SKM-1 treated with dmso at 0.1 percent for 144 hours (cell line): ENCODE measurements around the gene BBS9.
A peak's percentile ranks its signal among the peaks of the same experiment; 100 is the strongest.

Source experiments
- DNase-seq: peaks from one replicate; lab custom pipeline; 2025; ENCODE audit not compliant: unreplicated experiment; lab: John Stamatoyannopoulos, UW

The BBS9 gene

DNA sequence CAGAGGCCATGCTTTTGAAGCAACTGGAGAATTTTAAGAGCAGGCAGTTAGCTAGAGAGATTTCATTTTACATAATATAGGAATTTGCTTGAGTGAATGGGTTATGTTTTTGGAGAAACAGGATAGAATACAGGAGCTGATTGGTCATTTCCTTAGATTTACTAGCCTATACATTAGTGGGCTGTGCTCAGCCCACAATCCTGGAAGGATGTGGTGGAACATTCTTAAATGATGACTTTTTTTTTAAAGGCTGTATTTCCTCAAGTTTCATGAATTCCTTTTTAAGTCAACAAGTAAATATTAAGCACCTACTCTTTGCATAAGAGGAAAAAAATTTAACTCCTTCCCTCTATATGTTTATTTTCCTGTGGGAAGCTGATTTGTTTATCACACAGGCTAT, 461.6 kb downstream of the BBS9 start:
- DNase-seq = no peak

DNA sequence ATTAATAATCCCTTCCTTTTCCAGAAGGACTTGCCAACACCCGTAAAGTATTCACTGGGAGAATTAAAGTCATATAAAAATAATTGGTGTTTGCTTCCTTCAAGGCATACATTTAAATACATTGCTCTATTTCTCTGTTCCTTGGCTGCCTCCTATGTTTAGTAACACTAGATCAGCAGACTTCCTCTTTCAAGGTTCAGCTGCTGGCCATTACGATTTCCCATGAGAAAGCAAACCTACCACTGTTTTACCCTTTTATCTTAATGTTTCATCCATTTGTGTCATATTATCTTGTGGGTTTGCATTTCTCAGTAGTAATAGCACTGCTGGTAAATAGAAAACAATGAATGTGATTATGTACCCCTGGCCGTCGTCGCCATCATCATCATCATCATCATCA, 462.1 kb downstream of the BBS9 start:
- DNase-seq = peak; percentile 33

DNA sequence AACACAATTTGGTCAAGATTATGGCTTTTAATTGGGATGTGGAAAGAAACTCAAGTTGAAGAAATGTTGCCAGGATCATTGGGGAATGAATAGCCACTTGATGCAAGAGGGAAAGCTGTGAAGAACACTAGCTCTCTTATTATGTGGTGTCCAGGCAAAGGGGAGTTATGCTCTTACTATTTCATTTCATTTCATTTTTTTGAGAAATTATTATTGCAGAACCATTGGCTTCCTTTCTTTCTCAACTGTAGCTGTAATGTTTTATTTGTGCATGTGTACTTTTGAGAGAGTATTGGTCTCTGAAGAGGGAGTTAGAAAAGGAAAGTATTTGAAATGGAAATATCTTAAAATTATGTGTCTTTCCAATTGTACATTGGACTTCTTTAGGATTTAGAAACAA, 463.4 kb downstream of the BBS9 start:
- no peak for DNase-seq

DNA sequence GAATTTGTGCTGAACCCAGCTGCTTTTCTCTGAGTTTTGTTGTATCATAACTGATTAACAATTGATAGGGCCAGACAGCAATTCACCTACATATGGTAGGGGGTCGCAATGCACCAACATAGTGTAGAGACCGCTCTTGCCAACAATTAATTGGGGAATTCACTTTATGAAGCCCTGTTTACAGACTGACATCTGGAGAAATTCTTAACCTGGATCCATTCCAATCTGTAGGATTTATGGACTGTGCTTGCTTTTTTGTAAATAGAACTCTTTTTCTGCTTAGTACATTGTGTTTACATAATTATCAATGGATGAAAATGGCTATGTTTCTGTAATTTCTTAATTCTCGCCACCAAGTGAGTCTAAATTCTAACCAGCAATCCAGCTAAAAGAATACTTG, 464.2 kb downstream of the BBS9 start:
- DNase-seq = no peak

DNA sequence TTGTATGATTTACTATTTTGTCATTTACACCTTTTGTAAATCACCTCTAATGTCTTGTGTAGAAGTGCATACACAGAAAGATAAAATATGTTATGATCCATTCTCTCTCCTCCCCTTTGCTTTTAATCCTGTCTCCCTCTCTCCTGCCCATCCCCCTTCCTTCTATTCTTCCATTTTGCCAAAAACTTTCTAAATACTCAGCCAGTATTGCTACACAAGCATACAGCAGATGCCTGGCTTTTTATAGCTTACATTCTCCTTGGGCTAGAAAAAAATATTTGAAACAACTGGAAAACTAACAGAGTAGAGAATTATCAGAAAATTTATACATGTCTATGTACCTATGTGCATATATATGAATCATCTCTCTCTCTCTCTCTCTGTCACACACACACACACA, 467.3 kb downstream of the BBS9 start:
- DNase-seq = no peak

DNA sequence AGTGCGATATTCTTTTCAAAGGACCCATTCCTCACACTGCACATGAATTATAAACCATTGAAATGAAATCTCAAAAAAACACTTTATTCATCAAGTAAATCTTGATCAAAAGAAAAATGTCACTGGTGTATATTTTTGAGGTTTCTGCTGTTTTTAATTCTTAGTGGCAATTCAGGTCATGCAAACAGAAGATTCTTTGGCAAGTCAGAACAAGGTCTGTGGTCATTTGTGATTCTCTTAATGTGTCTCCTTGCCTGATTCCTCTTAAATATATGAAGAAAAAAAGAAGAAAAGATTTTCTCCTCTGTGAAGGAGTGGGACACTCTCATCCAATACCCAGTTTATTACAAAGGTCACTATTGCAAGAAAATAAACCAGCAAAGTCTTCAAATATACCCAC, 467.8 kb downstream of the BBS9 start:
- DNase-seq = no peak

DNA sequence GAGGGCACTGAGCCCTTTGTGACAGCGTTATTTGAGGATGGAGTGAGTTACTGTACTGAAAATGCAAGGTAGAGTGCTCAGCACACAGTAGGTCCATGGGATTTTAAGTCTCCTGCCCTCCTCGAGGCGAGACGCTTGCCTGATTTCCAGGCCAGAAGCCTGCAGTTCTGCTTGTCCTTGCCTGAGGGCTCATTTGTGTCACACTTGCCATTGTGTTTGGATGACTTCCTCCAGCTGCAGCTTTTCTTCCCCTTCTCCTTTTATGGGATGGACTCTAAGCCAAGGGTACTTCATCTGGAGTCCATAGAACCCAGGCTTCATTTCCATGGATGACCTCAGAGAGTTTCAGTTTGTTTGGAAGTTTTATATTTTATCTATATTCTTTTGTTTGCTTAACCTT, 471.7 kb downstream of the BBS9 start:
- no peak for DNase-seq

DNA sequence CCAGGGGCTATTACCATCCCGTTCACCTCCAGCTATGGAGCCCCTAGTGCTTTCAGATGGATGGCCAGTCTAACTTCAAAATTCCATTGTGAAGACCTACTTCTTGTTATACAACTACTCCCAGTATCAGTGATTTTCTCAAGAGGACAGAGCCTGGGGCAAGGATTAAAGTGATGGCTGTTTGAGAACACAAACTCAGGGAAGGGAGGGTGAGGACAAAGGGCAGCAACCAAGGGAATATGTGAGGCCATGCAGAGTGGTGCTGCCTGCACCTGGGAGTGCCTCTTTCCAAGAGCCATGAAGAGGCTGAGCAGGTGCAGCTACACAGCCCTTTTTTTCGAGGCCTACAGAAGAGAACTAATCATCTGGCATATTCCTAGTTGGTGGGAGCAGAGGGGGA, 472.5 kb downstream of the BBS9 start:
- DNase-seq = no peak

DNA sequence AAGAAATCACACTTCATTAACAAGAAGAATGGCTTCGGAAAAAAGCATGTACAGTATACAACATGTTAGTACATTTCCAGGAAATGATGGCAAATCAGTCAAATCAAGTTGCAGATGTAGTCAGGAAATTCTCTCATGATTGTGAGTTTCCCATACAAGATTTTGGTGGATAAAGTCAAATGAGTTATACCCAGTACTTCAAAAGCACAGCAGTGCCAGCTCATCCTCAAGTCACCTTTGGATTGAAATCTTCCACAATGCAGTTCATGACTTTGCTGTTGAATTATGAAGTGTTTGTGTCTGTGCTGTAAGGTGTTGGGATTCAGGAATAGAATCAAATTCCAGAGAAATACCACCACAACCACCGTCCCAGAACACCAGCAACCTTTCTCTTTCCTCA, 474.7 kb downstream of the BBS9 start:
- DNase-seq = no peak

DNA sequence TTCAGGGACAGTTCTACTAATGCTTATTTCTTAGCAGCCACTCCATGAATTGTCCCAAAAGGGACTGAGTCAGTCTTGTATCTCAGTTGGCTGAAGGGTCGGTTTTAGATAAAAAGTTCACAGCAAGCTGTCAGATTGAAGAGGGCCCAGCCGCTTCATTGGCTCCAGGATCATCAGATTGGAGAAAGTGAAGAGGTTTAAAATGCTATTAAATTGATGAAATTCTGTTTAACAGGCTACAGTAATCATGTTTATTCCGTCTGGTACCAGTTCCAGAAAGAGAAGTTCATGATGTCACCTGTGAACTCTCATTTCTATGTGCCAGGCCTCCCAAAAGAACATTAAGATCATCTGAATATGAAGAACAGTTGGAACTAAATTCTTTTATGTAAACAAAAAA, 481.6 kb downstream of the BBS9 start:
- DNase-seq = no peak

DNA sequence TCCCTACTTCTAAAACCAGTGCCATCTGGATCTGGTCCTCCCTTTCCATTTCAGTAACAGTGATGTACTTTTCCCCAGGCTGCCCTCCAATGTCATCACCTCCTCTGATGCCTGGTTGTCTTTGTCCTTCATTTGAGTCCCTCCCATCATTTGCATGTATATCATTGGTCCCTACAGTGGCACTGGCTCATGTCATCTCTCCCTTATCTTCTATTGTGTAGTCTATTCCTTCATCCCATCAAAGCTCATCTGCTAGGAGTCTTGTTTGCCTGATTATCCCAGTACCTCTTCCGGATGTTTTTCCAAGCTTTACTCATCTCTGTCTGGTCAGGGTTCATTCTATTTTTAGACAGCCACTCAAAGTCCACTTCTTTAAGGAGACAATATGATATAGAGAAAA, 483.1 kb downstream of the BBS9 start:
- DNase-seq = no peak

DNA sequence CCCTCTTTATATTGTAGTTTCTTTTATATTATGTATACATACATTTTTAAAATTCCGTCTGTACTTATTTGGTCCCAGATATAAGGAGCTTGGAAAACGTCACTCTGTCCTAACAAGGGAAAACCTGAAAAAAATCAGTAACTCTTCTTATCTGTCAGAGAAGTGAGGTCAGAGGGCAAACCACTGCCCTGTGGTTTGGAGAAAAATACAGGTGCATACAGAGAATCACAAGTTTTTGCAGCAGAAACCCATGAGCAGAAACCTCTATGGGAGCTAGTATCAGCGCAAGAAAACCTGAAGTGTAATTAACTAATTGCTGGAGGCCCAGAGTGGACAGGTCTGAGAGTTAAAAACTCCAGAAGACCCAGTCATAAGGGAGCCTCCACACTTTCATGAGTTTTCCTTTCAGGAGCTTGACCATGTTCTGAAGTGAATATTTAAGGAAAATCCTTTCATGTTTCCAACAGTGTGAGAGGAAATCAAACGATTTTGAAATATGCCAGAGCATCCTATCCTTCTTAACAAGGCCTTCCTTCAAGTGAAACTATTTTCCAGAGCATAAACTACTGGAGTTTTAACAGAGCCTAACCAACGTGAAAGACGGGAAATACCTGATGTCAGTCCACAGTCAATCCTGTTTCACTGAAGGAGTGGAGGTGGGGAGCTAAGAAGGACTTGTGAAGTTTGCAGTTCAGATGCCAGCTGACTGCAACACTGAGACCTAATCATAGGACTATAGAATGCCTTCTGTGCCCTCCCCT, 485.2 kb downstream of the BBS9 start:
- DNase-seq = no peak

DNA sequence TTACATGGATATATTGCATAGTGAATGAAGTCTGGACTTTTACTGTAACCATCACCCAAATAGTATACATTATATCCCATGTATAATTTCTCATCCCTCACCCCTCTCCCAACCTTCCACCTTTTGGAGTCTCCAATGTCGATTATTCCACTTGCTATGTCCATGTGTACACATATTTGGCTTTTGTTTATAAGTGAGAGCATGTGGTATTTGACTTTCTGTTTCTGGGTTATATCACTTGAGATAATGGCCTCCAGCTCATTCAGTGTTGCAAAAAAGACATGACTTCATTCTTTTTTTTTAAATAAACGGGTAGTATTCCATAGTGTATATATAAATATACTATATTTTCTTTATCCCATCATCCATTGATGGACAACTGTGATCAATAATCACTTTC, 487.4 kb downstream of the BBS9 start:
- no peak for DNase-seq

DNA sequence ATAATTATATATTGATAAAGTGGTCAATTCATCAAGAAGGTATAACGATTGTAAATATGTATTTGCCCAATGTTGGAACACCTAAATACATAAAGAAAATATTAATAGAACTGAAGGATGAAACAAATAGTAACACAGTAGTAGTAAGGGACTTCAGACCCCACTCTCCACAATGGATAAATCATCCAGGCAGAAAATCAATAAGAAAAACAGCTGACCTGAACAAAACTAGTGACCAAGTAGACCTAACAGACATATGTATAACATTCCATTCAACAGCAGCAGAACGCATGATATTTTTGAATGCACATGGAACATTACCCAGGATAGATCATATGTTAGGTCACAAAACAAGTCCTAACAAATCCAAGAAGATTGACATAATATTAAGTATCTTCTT, 489.9 kb downstream of the BBS9 start:
- DNase-seq = no peak

DNA sequence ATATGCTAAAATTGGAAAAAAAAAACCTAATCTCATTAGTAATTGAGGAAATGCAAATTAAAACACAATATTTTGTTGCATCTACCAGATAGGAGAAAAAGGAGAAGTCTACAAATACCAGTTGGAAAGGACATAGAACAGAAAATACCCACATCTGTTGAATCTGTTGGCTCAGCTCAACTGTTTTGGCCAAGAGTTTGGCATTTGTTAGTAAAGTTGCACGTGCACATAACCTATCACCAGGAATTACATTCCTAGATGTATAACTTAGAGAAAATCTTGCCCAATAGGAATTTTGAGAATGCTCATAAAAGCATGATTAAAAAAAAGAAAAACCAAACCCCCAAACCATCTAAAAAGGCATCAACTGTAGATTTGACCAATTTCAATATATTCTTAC, 493.9 kb downstream of the BBS9 start:
- DNase-seq = no peak

DNA sequence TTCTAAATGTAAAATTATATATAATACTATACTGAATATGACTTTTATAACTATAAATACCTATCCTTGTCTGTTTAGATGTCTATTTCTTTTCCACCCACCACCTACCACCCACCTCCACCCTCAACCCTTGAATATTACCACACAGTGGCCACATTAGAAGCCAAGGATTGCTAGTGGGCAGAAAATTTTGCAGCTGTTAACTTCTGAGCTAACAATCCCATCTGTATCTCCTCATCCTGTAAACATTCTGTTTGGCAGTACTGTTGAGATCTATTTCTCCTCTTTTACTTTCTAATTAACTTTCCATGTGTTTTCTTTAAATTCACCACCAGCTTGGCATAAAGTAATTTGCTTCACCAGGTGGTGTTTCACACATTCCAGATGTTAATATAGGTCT, 494.9 kb downstream of the BBS9 start:
- no peak for DNase-seq

DNA sequence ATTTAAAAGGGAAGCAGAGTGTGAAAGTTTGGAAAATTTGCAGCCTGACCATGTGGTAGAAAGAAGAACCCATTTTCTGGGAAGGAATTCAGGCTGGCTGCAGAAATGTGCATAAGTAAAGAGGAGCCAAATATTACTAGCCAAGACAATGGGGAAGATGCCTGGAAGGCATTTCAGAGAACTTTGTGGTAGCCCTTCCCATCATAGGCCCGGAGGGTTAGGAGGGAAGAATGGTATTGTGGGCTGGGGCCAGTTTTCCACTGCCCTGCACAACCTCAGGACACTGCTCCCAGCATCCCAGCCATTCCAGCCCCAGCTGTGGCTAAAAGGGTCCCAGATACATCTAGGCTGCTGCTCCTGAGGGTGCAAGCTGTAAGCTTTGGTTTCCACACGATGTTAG, 497.5 kb downstream of the BBS9 start:
- DNase-seq = no peak

DNA sequence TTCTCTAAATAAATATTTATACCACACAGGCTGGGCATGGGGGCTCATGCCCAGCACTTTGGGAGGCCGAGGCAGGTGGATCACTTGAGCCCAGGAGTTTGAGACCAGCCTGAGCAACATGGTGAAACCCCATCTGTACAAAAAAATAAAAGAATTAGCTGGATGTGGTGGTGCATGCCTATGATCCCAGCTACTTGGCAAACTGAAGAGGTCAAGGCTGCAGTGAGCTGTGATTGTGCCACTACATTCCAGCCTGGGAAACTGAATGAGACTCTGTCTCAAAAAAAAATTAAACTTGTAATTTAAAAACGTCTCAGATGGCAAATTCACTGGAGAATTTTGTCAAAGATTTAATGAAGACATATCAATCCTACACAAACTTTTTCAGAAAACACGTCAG, 498.4 kb downstream of the BBS9 start:
- DNase-seq = no peak

DNA sequence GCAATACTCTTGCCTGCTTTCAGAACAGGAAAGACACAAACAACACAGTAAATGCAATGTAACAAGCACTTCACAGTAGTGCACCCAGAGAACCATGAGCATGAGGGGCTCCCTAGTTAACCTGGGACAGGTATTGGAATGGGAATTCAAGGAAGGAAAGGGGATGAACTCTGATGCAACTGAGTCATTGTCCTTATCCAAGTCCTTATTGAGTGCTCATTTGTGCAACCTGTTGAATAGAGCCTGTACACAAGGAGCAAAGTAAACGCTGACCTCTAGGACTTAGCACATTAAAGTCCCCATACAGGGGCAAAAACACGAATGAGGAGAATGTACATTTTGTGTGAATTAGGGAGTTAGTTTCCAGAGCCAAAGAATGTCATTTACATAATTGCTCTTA, 499.5 kb downstream of the BBS9 start:
- DNase-seq = no peak

DNA sequence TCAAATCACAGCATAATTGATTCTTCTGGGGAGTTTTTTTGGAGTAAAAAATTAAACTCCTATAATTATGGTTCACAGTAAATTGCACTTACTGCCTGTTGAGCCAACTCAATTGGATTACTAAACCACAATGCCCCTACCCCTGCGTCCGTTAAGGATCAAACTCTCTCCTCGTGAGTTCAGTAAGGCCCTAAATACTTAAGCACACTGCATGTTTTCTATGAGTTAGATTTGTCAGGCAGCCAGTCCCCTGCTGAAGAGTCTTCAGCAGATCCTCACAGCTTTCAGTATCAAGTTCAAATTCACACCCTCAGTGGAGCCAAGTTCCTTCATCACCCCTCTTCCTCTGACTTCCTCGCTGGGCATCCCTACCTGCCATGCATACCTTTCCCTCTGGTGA, 501.0 kb downstream of the BBS9 start:
- no peak for DNase-seq

DNA sequence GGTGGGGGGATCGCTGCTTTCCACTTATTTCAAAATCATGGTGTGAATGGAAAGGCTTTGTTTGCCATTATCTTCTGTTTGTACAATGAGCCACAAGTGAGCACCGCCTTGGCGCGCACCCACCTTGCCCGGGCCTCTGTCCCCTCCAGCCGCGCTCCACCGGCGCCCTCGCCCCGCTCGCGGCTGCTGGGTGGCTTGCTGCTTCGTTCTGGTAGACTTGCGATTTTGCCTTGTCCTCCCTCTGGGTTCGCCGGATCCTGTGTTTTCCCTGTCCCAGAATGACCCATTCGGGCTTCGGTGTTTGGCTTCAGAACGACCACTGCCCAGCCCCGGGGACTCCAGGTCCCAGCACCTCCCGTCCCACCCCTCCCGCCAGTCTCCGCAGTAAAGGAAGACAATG, 503.0 kb downstream of the BBS9 start:
- no peak for DNase-seq

DNA sequence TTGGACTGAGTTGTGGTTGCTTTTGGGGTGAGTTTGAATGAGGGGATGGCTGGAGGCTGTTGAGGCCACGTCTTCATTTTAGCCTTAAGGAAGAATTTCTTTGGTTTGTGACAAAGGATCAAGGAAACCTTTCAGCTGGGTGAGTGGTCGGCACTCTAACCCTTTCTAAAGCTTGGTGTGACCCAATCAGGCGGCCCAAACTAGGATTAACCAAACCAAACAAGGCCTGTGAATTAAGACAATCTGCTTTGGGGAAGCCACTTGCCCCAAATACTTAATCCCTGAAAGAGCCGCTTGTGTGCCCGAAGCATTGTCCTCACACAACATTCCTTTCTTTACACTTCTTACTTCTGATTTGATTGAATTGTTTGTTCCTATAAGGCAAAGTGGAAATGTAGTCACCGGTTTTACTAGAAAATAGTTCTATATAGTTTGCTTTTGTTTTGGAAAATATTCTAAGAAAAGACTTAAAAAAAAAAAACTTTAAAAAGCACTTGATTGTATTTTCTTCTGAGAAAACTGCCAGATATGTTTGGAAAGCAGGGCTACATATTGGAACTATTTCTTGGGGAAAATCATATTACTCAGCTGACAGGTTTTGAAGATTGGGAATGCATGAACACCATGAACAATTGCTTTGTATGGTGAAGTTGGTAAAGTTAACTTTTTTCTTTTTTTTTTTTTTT, 503.6 kb downstream of the BBS9 start:
- DNase-seq = no peak

DNA sequence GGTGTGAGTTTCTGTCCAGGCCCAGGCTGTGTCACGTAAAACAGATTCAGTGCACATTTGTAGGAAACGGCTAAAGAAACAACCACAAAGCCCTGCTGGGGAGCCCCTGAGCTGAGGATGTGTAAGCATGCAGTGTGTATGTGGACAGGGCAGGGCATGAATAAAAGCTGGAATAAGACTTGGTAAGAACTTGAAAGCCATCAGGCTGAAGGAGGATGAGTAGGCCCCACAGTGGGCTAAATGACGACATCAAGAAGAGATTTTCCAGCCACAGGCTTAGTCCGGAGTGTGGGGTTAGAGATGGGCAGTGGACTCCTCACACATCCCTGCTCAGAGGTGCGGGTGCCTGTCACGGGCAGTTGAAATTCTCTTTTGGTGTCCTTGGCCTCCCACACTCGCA, 505.2 kb downstream of the BBS9 start:
- no peak for DNase-seq
